Activated B cell treated with CpG ODN at 0.5 μM for 24 hours (primary cell): ENCODE measurements around the gene CENPW. TPM values are rescaled to one million over a fixed set of nuclear protein-coding genes. Genes with fewer than 3 reads are reported as not detected.

Experiments used
- ATAC-seq: fragments of 200-7000 bp; cut with Tn5 transposase; one replicate; pipeline ENCODE4 v1.10.0; 2021; ENCODE audit warnings: low read depth, mild to moderate bottlenecking, moderate library complexity
- CTCF ChIA-PET: fragments of 350-600 bp; sonication (Branson Sonifier 250); formaldehyde crosslinking; loops from one replicate; lab custom pipeline; 2021; ENCODE audit warnings: antibody characterized with exemption; lab: Charles Lee
- POLR2A ChIA-PET: fragments of 350-600 bp; sonication (Branson Sonifier 250); formaldehyde crosslinking; loops from one replicate; lab custom pipeline; 2021; ENCODE audit warnings: antibody characterized with exemption; lab: Charles Lee
- DNase-seq: peaks from one replicate; pipeline ENCODE4 v3.0.0; 2022
- H3K27ac Mint-ChIP-seq: one replicate; pipeline ENCODE4 v1.8.0; 2020; ENCODE audit warnings: mixed read lengths
- H3K27me3 Mint-ChIP-seq: one replicate; pipeline ENCODE4 v1.8.0; 2021; ENCODE audit warnings: mixed read lengths
- H3K36me3 Mint-ChIP-seq: one replicate; pipeline ENCODE4 v1.8.0; 2021; ENCODE audit warnings: low read depth, mixed read lengths
- H3K4me1 Mint-ChIP-seq: one replicate; pipeline ENCODE4 v1.8.0; 2021; ENCODE audit warnings: mixed read lengths
- H3K4me3 Mint-ChIP-seq: one replicate; pipeline ENCODE4 v1.8.0; 2020; ENCODE audit warnings: mild to moderate bottlenecking, mixed read lengths
- H3K9me3 Mint-ChIP-seq: one replicate; pipeline ENCODE4 v1.8.0; 2020; ENCODE audit warnings: mixed read lengths
- CTCF ChIP-seq: fragments of 200-600 bp; IDR thresholded peaks from one replicate; pipeline ENCODE4 v1.8.0; 2022; ENCODE audit warnings: antibody characterized with exemption, mild to moderate bottlenecking
- intact Hi-C: fragments of 100-400 bp; cut with micrococcal nuclease; formaldehyde crosslinking; loops from one replicate; pipeline ENCODE4 v1.15.1; 2024
- total RNA-seq: library from RNA; stranded (reverse); gene quantifications from 2 replicates; pipeline ENCODE4 v1.2.3, GENCODE V29; 2022

CENPW gene
- total RNA-seq, 1 donor from 2014 or later: 5.2 TPM

GRCh38 chr6:126367849-126368248 is 27.9 kb downstream of the CENPW start:
- H3K27ac Mint-ChIP-seq: no peak overlapping the region
- TF ChIP-seq CTCF: no peak
- no peaks in the 10 kb centered on the region for H3K4me1 Mint-ChIP-seq
- H3K9me3 Mint-ChIP-seq: no peaks in the 10 kb centered on the region
- H3K4me3 Mint-ChIP-seq: no peak overlapping the region
- ChIA-PET POLR2A (no interaction called here), CTCF (no interaction called here)
- H3K27me3 Mint-ChIP-seq: no peaks in the 10 kb centered on the region
- ATAC-seq: no peak
- no peak for DNase-seq
- no peaks in the 10 kb centered on the region for H3K36me3 Mint-ChIP-seq
- intact Hi-C loops: no loop called here

- Mint-ChIP-seq H3K27ac (no peak overlapping the region), H3K4me1 (no peaks in the 10 kb centered on the region), H3K9me3 (no peaks in the 10 kb centered on the region), H3K36me3 (no peaks in the 10 kb centered on the region), H3K4me3 (no peak overlapping the region), H3K27me3 (no peaks in the 10 kb centered on the region)
- ATAC-seq: no peak
- intact Hi-C loops: no loop called here
- POLR2A ChIA-PET: no interaction called here
- no peak for DNase-seq
- CTCF ChIA-PET: no interaction called here
- no peak for TF ChIP-seq CTCF
These were observed 32.7 kb downstream of the CENPW start for GRCh38 chr6:126372626-126373025.

- intact Hi-C loops: no loop called here
- no peak for ATAC-seq
These were observed 33.4 kb downstream of the CENPW start for GRCh38 chr6:126373344-126373743.

GRCh38 chr6:126374372-126374771 is 34.5 kb downstream of the CENPW start:
- Mint-ChIP-seq H3K36me3 (no peaks in the 10 kb centered on the region), H3K9me3 (no peaks in the 10 kb centered on the region), H3K27me3 (no peaks in the 10 kb centered on the region), H3K4me1 (no peaks in the 10 kb centered on the region), H3K27ac (no peak overlapping the region), H3K4me3 (no peak overlapping the region)
- TF ChIP-seq CTCF: no peak
- no peak for ATAC-seq
- no peak for DNase-seq
- ChIA-PET CTCF (no interaction called here), POLR2A (no interaction called here)
- intact Hi-C loops: no loop called here

More at GRCh38 chr6:126373344-126373743, 33.4 kb downstream of the CENPW start:
- Mint-ChIP-seq H3K4me1 (no peaks in the 10 kb centered on the region), H3K27me3 (no peaks in the 10 kb centered on the region), H3K9me3 (no peaks in the 10 kb centered on the region), H3K27ac (no peak overlapping the region), H3K36me3 (no peaks in the 10 kb centered on the region), H3K4me3 (no peak overlapping the region)
- no peak for TF ChIP-seq CTCF
- DNase-seq: no peak
- POLR2A ChIA-PET: no interaction called here
- CTCF ChIA-PET: no interaction called here

- H3K27ac Mint-ChIP-seq: no peak overlapping the region
- DNase-seq (no peak), ATAC-seq (no peak)
- ChIA-PET POLR2A (no interaction called here), CTCF (no interaction called here)
- H3K4me1 Mint-ChIP-seq: no peaks in the 10 kb centered on the region
- no peak for TF ChIP-seq CTCF
- intact Hi-C loops: no loop called here
- H3K4me3 Mint-ChIP-seq: no peak overlapping the region
- H3K9me3 Mint-ChIP-seq: no peaks in the 10 kb centered on the region
- no peaks in the 10 kb centered on the region for H3K36me3 Mint-ChIP-seq
- H3K27me3 Mint-ChIP-seq: no peaks in the 10 kb centered on the region
These were observed 36.8 kb downstream of the CENPW start for GRCh38 chr6:126376682-126377081.
